Omental fat pad (tissue), 4 donors: Measurements from ENCODE around the gene RAB3D. TPM values are rescaled to one million over a fixed set of nuclear protein-coding genes. Genes with fewer than 3 reads are reported as not detected.

Experiments
- ATAC-seq: fragments of 150-250 bp; one replicate; pipeline ENCODE4 v1.9.1; 2016; ENCODE audit warnings: mild to moderate bottlenecking, moderate library complexity; ENCODE audit not compliant: low FRiP score
- DNase-seq: peaks from one replicate; pipeline ENCODE4 v3.0.0-alpha.2; 2019; ENCODE audit warnings: low spot score
- CTCF ChIP-seq, 3 donors: fragments of 450-650 bp; IDR thresholded peaks; one replicate each; pipeline ENCODE4 v1.5.1; 2016 to 2017; ENCODE audit warnings: antibody characterized with exemption in 3 of 3, mild to moderate bottlenecking in 3 of 3, moderate library complexity in 2 of 3
- total RNA-seq, 4 donors: library from RNA; depleted of rRNA; stranded (reverse); fragments of >200 nt; gene quantifications; one replicate each; pipeline ENCODE4 v1.1.0, GENCODE V29; 2016

Gene RAB3D
- total RNA-seq, 4 donors from 2014 or later, result 8.6 to 33.3 (median 16.8) TPM

GRCh38 chr19:11375143-11375948, 35.9 kb upstream of the RAB3D start:
- ATAC-seq, result no peak
- TF ChIP-seq CTCF (IDR thresholded peaks at IDR 0.05), result no peak
- no peak for DNase-seq

- DNase-seq (peak; percentile 95), ATAC-seq (peak; percentile 99)
- TF ChIP-seq CTCF (IDR thresholded peaks at IDR 0.05), result no peak
Measured at GRCh38 chr19:11374433-11375142, 35.1 kb upstream of the RAB3D start, which contains the start of gene SWSAP1. SWSAP1 (plus strand) TSS chr19:11374666; CDS start chr19:11374681, 15 bp downstream.

GRCh38 chr19:11373885-11374432, 34.5 kb upstream of the RAB3D start:
- ATAC-seq (no peak), DNase-seq (no peak)
- no peak for TF ChIP-seq CTCF (IDR thresholded peaks at IDR 0.05)

- DNase-seq, result no peak
Measured at GRCh38 chr19:11373166-11373884, 33.9 kb upstream of the RAB3D start.

GRCh38 chr19:11370744-11371143, 31.3 kb upstream of the RAB3D start:
- DNase-seq (no peak), ATAC-seq (no peak)
- no peak for TF ChIP-seq CTCF (IDR thresholded peaks at IDR 0.05)

More at GRCh38 chr19:11373166-11373884, 33.9 kb upstream of the RAB3D start:
- TF ChIP-seq CTCF (IDR thresholded peaks at IDR 0.05), result no peak
- no peak for ATAC-seq

GRCh38 chr19:11367528-11367927, 28.1 kb upstream of the RAB3D start:
- no peak for TF ChIP-seq CTCF (IDR thresholded peaks at IDR 0.05)
- DNase-seq, result no peak
- ATAC-seq, result no peak
